ENCODE data around the gene SUCO.

SUCO gene

GRCh38 chr1:172653015-172653709 is 120.2 kb downstream of the SUCO start:
- no peak for DNase-seq (ENCODE audit: low read depth)
- no peak overlapping the region for H3K4me3 ChIP-seq (ENCODE audit: control insufficient read depth, low read depth, low read length)
- TF ChIP-seq, protein P1, sequence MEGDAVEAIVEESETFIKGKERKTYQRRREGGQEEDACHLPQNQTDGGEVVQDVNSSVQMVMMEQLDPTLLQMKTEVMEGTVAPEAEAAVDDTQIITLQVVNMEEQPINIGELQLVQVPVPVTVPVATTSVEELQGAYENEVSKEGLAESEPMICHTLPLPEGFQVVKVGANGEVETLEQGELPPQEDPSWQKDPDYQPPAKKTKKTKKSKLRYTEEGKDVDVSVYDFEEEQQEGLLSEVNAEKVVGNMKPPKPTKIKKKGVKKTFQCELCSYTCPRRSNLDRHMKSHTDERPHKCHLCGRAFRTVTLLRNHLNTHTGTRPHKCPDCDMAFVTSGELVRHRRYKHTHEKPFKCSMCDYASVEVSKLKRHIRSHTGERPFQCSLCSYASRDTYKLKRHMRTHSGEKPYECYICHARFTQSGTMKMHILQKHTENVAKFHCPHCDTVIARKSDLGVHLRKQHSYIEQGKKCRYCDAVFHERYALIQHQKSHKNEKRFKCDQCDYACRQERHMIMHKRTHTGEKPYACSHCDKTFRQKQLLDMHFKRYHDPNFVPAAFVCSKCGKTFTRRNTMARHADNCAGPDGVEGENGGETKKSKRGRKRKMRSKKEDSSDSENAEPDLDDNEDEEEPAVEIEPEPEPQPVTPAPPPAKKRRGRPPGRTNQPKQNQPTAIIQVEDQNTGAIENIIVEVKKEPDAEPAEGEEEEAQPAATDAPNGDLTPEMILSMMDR (IDR thresholded peaks at IDR 0.05; ENCODE audit: control insufficient read depth, insufficient read depth, low read depth, low read length, missing control alignments): no peak

- DNase-seq (ENCODE audit: low read depth): no peak
- no peak overlapping the region for H3K4me3 ChIP-seq (ENCODE audit: control insufficient read depth, low read depth, low read length)
- TF ChIP-seq, protein P1 (IDR thresholded peaks at IDR 0.05; ENCODE audit: control insufficient read depth, insufficient read depth, low read depth, low read length, missing control alignments): no peak
Measured at GRCh38 chr1:172654535-172654934, 121.6 kb downstream of the SUCO start.

DNA sequence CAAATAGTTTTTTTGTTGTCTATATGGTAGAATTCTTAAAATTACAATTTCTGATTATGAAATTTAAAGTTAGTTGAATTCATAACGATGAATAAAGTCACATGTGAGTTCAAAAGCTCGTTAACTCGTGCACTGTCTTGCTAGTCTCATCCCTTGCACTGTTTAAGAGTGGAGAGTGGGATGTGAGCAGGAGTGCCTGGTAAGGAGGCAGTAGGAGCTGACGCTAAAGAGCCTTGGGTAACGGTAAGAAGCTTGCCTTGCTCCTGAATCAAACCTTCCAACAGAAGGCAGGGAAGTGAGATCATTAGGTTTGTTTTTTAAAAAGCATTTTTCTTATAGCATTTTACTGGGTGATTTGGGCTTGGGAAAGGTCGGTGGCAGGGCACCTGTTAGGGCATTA is 123.6 kb downstream of the SUCO start:
- DNase-seq (ENCODE audit: low read depth): no peak
- no peak overlapping the region for H3K4me3 ChIP-seq (ENCODE audit: control insufficient read depth, low read depth, low read length)
- TF ChIP-seq, protein P1 (IDR thresholded peaks at IDR 0.05; ENCODE audit: control insufficient read depth, insufficient read depth, low read depth, low read length, missing control alignments): no peak

GRCh38 chr1:172657586-172657985 is 124.6 kb downstream of the SUCO start:
- no peak for DNase-seq (ENCODE audit: low read depth)
- H3K4me3 ChIP-seq (ENCODE audit: control insufficient read depth, low read depth, low read length): no peak overlapping the region
- TF ChIP-seq, protein P1 (IDR thresholded peaks at IDR 0.05; ENCODE audit: control insufficient read depth, insufficient read depth, low read depth, low read length, missing control alignments): no peak

DNA sequence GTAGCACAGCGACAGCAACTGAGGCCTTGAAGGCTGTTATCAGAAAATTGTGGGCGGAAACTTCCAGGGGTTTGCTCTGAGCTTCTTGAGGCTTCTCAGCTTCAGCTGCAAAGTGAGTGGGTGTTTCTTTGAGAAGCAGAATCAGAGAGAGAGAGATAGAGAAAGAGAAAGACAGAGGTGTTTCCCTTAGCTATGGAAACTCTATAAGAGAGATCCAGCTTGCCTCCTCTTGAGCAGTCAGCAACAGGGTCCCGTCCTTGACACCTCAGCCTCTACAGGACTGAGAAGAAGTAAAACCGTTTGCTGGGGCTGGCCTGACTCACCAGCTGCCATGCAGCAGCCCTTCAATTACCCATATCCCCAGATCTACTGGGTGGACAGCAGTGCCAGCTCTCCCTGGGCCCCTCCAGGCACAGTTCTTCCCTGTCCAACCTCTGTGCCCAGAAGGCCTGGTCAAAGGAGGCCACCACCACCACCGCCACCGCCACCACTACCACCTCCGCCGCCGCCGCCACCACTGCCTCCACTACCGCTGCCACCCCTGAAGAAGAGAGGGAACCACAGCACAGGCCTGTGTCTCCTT is 126.0 kb downstream of the SUCO start, which contains the start of gene FASLG:
TSS of gene FASLG (plus strand) at position 233 of the 583 bp plus-strand sequence. CDS start at position 332, 99 bp downstream.
- TF ChIP-seq, protein P1 (IDR thresholded peaks at IDR 0.05; ENCODE audit: control insufficient read depth, insufficient read depth, low read depth, low read length, missing control alignments): no peak
- DNase-seq (ENCODE audit: low read depth): no peak
- no peak within 1 kb of the TSS for H3K4me3 ChIP-seq (ENCODE audit: control insufficient read depth, low read depth, low read length)

- no peak overlapping the region for H3K4me3 ChIP-seq (ENCODE audit: control insufficient read depth, low read depth, low read length)
- TF ChIP-seq, protein P1 (IDR thresholded peaks at IDR 0.05; ENCODE audit: control insufficient read depth, insufficient read depth, low read depth, low read length, missing control alignments): no peak
- DNase-seq (ENCODE audit: low read depth): no peak
Measured at GRCh38 chr1:172661107-172661506, 128.2 kb downstream of the SUCO start.
